GM12864 (cell line): Measurements from ENCODE around the gene NTRK3.

ENCODE experiments used
- DNase-seq: peaks from one replicate; pipeline ENCODE4 v3.0.0-alpha.2; 2011; ENCODE audit warnings: low read depth
- H3K4me3 ChIP-seq: 2 replicates; pipeline ENCODE4 v1.5.1; 2011; ENCODE audit warnings: mild to moderate bottlenecking, low read depth, low read length, control low read depth
- CTCF ChIP-seq: IDR thresholded peaks from 2 replicates; pipeline ENCODE4 v1.5.1; 2011; ENCODE audit warnings: low read depth, mild to moderate bottlenecking, moderate library complexity, low read length, control low read depth, inconsistent platforms; ENCODE audit errors: missing control alignments

Gene NTRK3

GRCh38 chr15:88020806-88021205 lies 235.7 kb downstream of the NTRK3 start:
- DNase-seq = no peak
- no peak for TF ChIP-seq CTCF
- no peak overlapping the region for H3K4me3 ChIP-seq

- no peak overlapping the region for H3K4me3 ChIP-seq
- TF ChIP-seq CTCF = no peak
- no peak for DNase-seq
Measured at GRCh38 chr15:88019656-88020055, 236.9 kb downstream of the NTRK3 start.

- no peak for DNase-seq
- H3K4me3 ChIP-seq = no peak overlapping the region
- TF ChIP-seq CTCF = no peak
Measured at GRCh38 chr15:88018869-88019641, 237.5 kb downstream of the NTRK3 start.

- DNase-seq = no peak
- no peak overlapping the region for H3K4me3 ChIP-seq
- no peak for TF ChIP-seq CTCF
Measured at GRCh38 chr15:88017753-88018152, 238.8 kb downstream of the NTRK3 start.

GRCh38 chr15:88016406-88016805 lies 240.1 kb downstream of the NTRK3 start:
- H3K4me3 ChIP-seq = no peak overlapping the region
- no peak for DNase-seq
- TF ChIP-seq CTCF = no peak

- no peak for TF ChIP-seq CTCF
- no peak overlapping the region for H3K4me3 ChIP-seq
Measured at GRCh38 chr15:88015228-88015860, 241.2 kb downstream of the NTRK3 start.

More at GRCh38 chr15:88015228-88015860, 241.2 kb downstream of the NTRK3 start:
- DNase-seq = no peak
